ENCODE measurements around the gene FRYL.

- TF ChIP-seq POLR2A (IDR thresholded peaks at IDR 0.05) (no peak), EP300 (IDR thresholded peaks at IDR 0.05) (no peak), POLR2AphosphoS5 (IDR thresholded peaks at IDR 0.05) (no peak)
- TF ChIP-seq, protein P1, sequence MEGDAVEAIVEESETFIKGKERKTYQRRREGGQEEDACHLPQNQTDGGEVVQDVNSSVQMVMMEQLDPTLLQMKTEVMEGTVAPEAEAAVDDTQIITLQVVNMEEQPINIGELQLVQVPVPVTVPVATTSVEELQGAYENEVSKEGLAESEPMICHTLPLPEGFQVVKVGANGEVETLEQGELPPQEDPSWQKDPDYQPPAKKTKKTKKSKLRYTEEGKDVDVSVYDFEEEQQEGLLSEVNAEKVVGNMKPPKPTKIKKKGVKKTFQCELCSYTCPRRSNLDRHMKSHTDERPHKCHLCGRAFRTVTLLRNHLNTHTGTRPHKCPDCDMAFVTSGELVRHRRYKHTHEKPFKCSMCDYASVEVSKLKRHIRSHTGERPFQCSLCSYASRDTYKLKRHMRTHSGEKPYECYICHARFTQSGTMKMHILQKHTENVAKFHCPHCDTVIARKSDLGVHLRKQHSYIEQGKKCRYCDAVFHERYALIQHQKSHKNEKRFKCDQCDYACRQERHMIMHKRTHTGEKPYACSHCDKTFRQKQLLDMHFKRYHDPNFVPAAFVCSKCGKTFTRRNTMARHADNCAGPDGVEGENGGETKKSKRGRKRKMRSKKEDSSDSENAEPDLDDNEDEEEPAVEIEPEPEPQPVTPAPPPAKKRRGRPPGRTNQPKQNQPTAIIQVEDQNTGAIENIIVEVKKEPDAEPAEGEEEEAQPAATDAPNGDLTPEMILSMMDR (IDR thresholded peaks at IDR 0.05), result no peak
Measured at GRCh38 chr4:48640699-48641098, 139.4 kb downstream of the FRYL start.
